Naive thymus-derived CD4-positive, alpha-beta T cell (primary cell): ENCODE data around the gene NBDY. TPM values are rescaled to one million over a fixed set of nuclear protein-coding genes. Genes with fewer than 3 reads are reported as not detected.

Source experiments
- ATAC-seq: fragments of 150-1000 bp; cut with Tn5 transposase; 2 replicates; pipeline ENCODE4 v1.10.0; 2021; ENCODE audit warnings: mild to moderate bottlenecking, moderate library complexity
- CTCF ChIA-PET: fragments of 350-600 bp; sonication (Branson Sonifier 250); formaldehyde crosslinking; loops from one replicate; lab custom pipeline; 2021; ENCODE audit warnings: antibody characterized with exemption; lab: Charles Lee
- POLR2A ChIA-PET: fragments of 350-600 bp; sonication (Branson Sonifier 250); formaldehyde crosslinking; loops from one replicate; lab custom pipeline; 2021; ENCODE audit warnings: antibody characterized with exemption, inconsistent platforms; lab: Charles Lee
- DNase-seq, 9 donors: peaks; one replicate each; pipeline versions ENCODE4 v3.0.0 to v3.0.0-alpha.2; 2020 to 2022; ENCODE audit warnings: mixed read lengths in 1 of 9
- H3K27ac ChIP-seq: one replicate; pipeline ENCODE4 v1.7.0; 2013; ENCODE audit warnings: mild to moderate bottlenecking, low read depth, low read length, moderate library complexity
- H3K27me3 ChIP-seq, 2 donors: one replicate each; pipeline ENCODE4 v1.7.0; 2013; ENCODE audit warnings: low read length in 2 of 2, mild to moderate bottlenecking in 2 of 2, moderate library complexity in 2 of 2; ENCODE audit not compliant: control insufficient read depth in 2 of 2, insufficient read depth in 2 of 2
- H3K36me3 ChIP-seq, 3 experiments: 1 replicate in 2 of 3; 2 replicates in 1 of 3; pipeline ENCODE4 v1.7.0; 2013; ENCODE audit warnings: low read length in 3 of 3, mild to moderate bottlenecking in 3 of 3, moderate library complexity in 1 of 3; ENCODE audit not compliant: insufficient read depth in 3 of 3, control insufficient read depth in 2 of 3
- H3K4me1 ChIP-seq, 2 donors: one replicate each; pipeline ENCODE4 v1.7.0; 2013; ENCODE audit warnings: low read length in 2 of 2, mild to moderate bottlenecking in 2 of 2, moderate library complexity in 1 of 2; ENCODE audit not compliant: control insufficient read depth in 2 of 2, insufficient read depth in 2 of 2
- H3K4me3 ChIP-seq: 2 replicates; pipeline ENCODE4 v1.7.0; 2013; ENCODE audit warnings: mild to moderate bottlenecking, low read length
- H3K9me3 ChIP-seq, 3 experiments: 1 replicate in 2 of 3; 2 replicates in 1 of 3; pipeline ENCODE4 v1.7.0; 2013; ENCODE audit warnings: low read length in 3 of 3; ENCODE audit not compliant: control insufficient read depth in 2 of 3
- H3K27ac Mint-ChIP-seq, 9 donors: one replicate each; pipeline ENCODE4 v1.8.0; 2020 to 2022; ENCODE audit warnings: mixed read lengths in 9 of 9, mild to moderate bottlenecking in 8 of 9, moderate library complexity in 5 of 9, inconsistent platforms in 2 of 9
- H3K27me3 Mint-ChIP-seq, 5 donors: one replicate each; pipeline ENCODE4 v1.8.0; 2021 to 2022; ENCODE audit warnings: mixed read lengths in 5 of 5, mild to moderate bottlenecking in 1 of 5
- H3K36me3 Mint-ChIP-seq, 5 donors: one replicate each; pipeline ENCODE4 v1.8.0; 2020 to 2022; ENCODE audit warnings: mixed read lengths in 5 of 5, mild to moderate bottlenecking in 3 of 5, inconsistent platforms in 1 of 5
- H3K4me1 Mint-ChIP-seq, 7 donors: one replicate each; pipeline ENCODE4 v1.8.0; 2020 to 2022; ENCODE audit warnings: mixed read lengths in 7 of 7, mild to moderate bottlenecking in 3 of 7, inconsistent platforms in 1 of 7
- H3K4me3 Mint-ChIP-seq, 10 donors: one replicate each; pipeline ENCODE4 v1.8.0; 2020 to 2022; ENCODE audit warnings: mild to moderate bottlenecking in 10 of 10, mixed read lengths in 10 of 10, moderate library complexity in 6 of 10, inconsistent platforms in 2 of 10
- H3K9me3 Mint-ChIP-seq, 11 donors: one replicate each; pipeline ENCODE4 v1.8.0; 2020 to 2022; ENCODE audit warnings: mixed read lengths in 11 of 11, mild to moderate bottlenecking in 4 of 11, inconsistent platforms in 1 of 11, moderate library complexity in 1 of 11
- intact Hi-C, 2 donors: fragments of 100-400 bp; cut with micrococcal nuclease; formaldehyde crosslinking; loops; one replicate each; pipeline ENCODE4 v1.15.1; 2023
- polyA plus RNA-seq, 2 donors: library from polyadenylated mRNA; unstranded; fragments of 300-500 nt; fragmentation: Illumina TruSeq; gene quantifications; one replicate each; pipeline ENCODE4 v1.2.3, GENCODE V29; 2021
- total RNA-seq, 6 experiments: library from RNA in 5 of 6; stranded (reverse) in 5 of 6; gene quantifications; 1 replicate in 5 of 6; 2 replicates in 1 of 6; pipeline ENCODE4 v1.2.3 and lab custom pipeline; 2021 to 2026

NBDY gene
- total and polyA plus RNA-seq, 7 experiments from 2014 or later = 24.9 to 91.5 (median 40.9) TPM

GRCh38 chrX:56833626-56834025, 104.6 kb downstream of the NBDY start:
- peaks cover 0 to 1% (median 0%) of the 10 kb centered on the region in 5 donors for H3K36me3 Mint-ChIP-seq
- Histone ChIP-seq H3K36me3 (no peaks in the 10 kb centered on the region), H3K27ac (no peak overlapping the region), H3K27me3 (no peaks in the 10 kb centered on the region), H3K4me3 (no peak overlapping the region), H3K4me1 (no peaks in the 10 kb centered on the region), H3K9me3 (no peaks in the 10 kb centered on the region)
- no peak overlapping the region for H3K27ac Mint-ChIP-seq
- ATAC-seq (no peak), DNase-seq (no peak)
- H3K4me3 Mint-ChIP-seq = no peak overlapping the region
- intact Hi-C loops = no loop called here
- peaks cover 0 to under 1% (median 0%) of the 10 kb centered on the region in 5 donors for H3K27me3 Mint-ChIP-seq
- ChIA-PET POLR2A (no interaction called here), CTCF (no interaction called here)
- peaks cover 0 to 2% (median 0%) of the 10 kb centered on the region in 7 donors for H3K4me1 Mint-ChIP-seq
- peaks cover 0 to 12% (median 2%) of the 10 kb centered on the region in 11 donors for H3K9me3 Mint-ChIP-seq

DNA sequence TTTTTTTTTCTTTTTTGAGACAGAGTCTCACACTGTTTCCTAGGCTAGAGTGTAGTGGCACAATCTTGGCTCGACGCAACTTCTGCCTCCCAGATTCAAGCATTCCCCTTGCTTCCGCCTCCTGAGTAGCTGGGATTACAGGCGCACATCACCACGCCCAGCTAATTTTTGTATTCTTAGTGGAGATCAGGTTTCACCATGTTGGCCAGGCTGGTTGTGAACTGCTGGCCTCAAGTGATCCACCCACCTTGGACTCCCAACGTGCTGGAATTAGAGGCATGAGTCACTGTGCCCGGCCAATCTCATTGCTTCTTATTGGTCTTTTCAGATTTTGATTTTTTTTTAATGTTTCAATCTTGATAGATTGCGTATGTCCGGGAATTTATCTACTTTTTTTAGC, 124.4 kb downstream of the NBDY start:
- no peaks in the 10 kb centered on the region for H3K9me3 ChIP-seq
- H3K4me1 ChIP-seq = no peaks in the 10 kb centered on the region
- Mint-ChIP-seq H3K36me3 (peaks cover 0 to 2% (median 0%) of the 10 kb centered on the region in 5 donors), H3K27me3 (no peaks in the 10 kb centered on the region), H3K4me1 (no peaks in the 10 kb centered on the region), H3K27ac (no peak overlapping the region), H3K9me3 (peaks cover 0 to 12% (median 1%) of the 10 kb centered on the region in 11 donors), H3K4me3 (no peak overlapping the region)
- intact Hi-C loops = no loop called here
- DNase-seq (no peak), ATAC-seq (no peak)
- no peaks in the 10 kb centered on the region for H3K36me3 ChIP-seq
- no peak overlapping the region for H3K27ac ChIP-seq
- CTCF ChIA-PET = no interaction called here
- POLR2A ChIA-PET = no interaction called here
- H3K27me3 ChIP-seq = no peaks in the 10 kb centered on the region
- H3K4me3 ChIP-seq = no peak overlapping the region

DNA sequence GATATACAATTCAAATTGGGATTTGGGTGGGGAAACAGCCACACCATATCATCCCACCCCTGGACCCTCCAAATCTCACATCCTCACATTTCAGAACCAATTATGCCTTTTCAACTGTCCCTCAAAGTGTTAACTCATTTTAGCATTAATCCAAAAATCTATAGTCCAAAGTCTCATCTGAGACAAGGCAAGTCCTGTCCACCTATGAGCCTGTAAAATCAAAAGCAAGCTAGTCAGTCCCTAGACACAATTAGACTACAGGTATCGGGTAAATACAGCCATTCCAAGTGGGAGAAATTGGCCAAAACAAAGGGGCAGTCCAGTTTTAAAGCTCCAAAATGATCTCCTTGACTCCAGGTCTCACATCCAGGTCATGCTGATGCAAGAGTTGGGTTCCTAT, 128.0 kb downstream of the NBDY start:
- H3K4me1 ChIP-seq = no peaks in the 10 kb centered on the region
- Mint-ChIP-seq H3K9me3 (peaks cover 0 to 13% (median 1%) of the 10 kb centered on the region in 11 donors), H3K4me1 (no peaks in the 10 kb centered on the region), H3K27me3 (no peaks in the 10 kb centered on the region), H3K4me3 (no peak overlapping the region), H3K36me3 (peaks cover 0 to 3% (median 0%) of the 10 kb centered on the region in 5 donors), H3K27ac (no peak overlapping the region)
- intact Hi-C loops = no loop called here
- ChIA-PET POLR2A (no interaction called here), CTCF (no interaction called here)
- DNase-seq (no peak), ATAC-seq (no peak)
- no peaks in the 10 kb centered on the region for H3K36me3 ChIP-seq
- no peak overlapping the region for H3K27ac ChIP-seq
- no peaks in the 10 kb centered on the region for H3K27me3 ChIP-seq
- H3K9me3 ChIP-seq = no peaks in the 10 kb centered on the region
- H3K4me3 ChIP-seq = no peak overlapping the region

- H3K9me3 ChIP-seq = no peaks in the 10 kb centered on the region
- Mint-ChIP-seq H3K27me3 (no peaks in the 10 kb centered on the region), H3K4me3 (no peak overlapping the region), H3K4me1 (no peaks in the 10 kb centered on the region), H3K9me3 (peaks cover 0 to 6% (median 0%) of the 10 kb centered on the region in 11 donors), H3K36me3 (peaks cover 0 to 3% (median 0%) of the 10 kb centered on the region in 5 donors), H3K27ac (no peak overlapping the region)
- ATAC-seq (no peak), DNase-seq (no peak)
- H3K4me1 ChIP-seq = no peaks in the 10 kb centered on the region
- H3K36me3 ChIP-seq = no peaks in the 10 kb centered on the region
- intact Hi-C loops = no loop called here
- no peak overlapping the region for H3K27ac ChIP-seq
- H3K27me3 ChIP-seq = no peaks in the 10 kb centered on the region
- ChIA-PET POLR2A (no interaction called here), CTCF (no interaction called here)
- no peak overlapping the region for H3K4me3 ChIP-seq
Measured at GRCh38 chrX:56860888-56861287, 131.8 kb downstream of the NBDY start.

Other genes starting within 250 kb of the NBDY start
- gene UBQLN2, start 165.6 kb upstream of the NBDY start, total RNA-seq = 10 to 100 TPM; 48.8 to 76.5 (median 56.8) TPM
- gene UBQLN2, start 165.6 kb upstream of the NBDY start, polyA plus RNA-seq = 10 to 100 TPM; 91.2 to 94.9 TPM